Large intestine (tissue), 3 donors: ENCODE measurements around the gene RB1. TPM values are rescaled to one million over a fixed set of nuclear protein-coding genes. Genes with fewer than 3 reads are reported as not detected.
A peak's percentile ranks its signal among the peaks of the same experiment; 100 is the strongest.

Experiments used
- DNase-seq, 2 donors: peaks; one replicate each; pipeline versions ENCODE4 v3.0.0 to v3.0.0-alpha.2; 2013
- H3K27ac ChIP-seq: one replicate; pipeline ENCODE4 v1.5.1; 2013; ENCODE audit warnings: low read length
- H3K27me3 ChIP-seq: 2 replicates; pipeline ENCODE4 v1.6.1; 2013; ENCODE audit warnings: low read length; ENCODE audit not compliant: control insufficient read depth, insufficient read depth
- H3K36me3 ChIP-seq: 2 replicates; pipeline ENCODE4 v1.6.1; 2013; ENCODE audit warnings: low read length; ENCODE audit not compliant: control insufficient read depth, insufficient read depth
- H3K4me1 ChIP-seq: one replicate; pipeline ENCODE4 v1.6.1; 2013; ENCODE audit warnings: low read length; ENCODE audit not compliant: control insufficient read depth, insufficient read depth
- H3K4me3 ChIP-seq: one replicate; pipeline ENCODE4 v1.5.1; 2013; ENCODE audit warnings: low read length
- H3K9me3 ChIP-seq: one replicate; pipeline ENCODE4 v1.6.1; 2013; ENCODE audit warnings: mild to moderate bottlenecking, low read depth, low read length, moderate library complexity; ENCODE audit not compliant: control insufficient read depth
- WGBS: methylation state at CpG from one replicate; pipeline ENCODE4 v1.1.5; 2013; ENCODE audit warnings: low lambda C conversion rate; ENCODE audit not compliant: insufficient coverage; 5-methylcytosine and 5-hydroxymethylcytosine counted together
- polyA plus RNA-seq: library from polyadenylated mRNA; unstranded; fragments of 120-200 nt; gene quantifications from one replicate; pipeline ENCODE4 v1.2.1, GENCODE V29; 2013

Gene RB1
- polyA plus RNA-seq, 1 donor, result 34.8 TPM

DNA sequence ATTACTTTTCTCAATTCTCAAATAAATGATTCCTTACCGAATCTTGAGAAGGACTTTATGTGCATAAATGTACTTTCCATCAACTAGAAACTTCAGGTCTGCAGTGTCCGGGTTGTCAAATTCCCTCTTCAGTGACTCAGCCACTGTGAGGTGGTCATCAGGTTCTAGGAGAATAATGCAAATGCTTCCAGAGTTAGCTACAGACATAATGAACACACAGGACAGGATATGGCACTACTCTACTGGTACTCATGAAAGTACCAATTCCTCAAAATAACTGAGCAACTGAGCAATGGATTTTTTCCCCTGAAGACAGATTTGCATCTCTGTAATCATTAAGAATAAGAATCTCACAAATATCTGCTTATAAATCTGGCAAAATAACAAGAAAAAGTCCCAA lies 198.2 kb downstream of the RB1 start:
- Histone ChIP-seq H3K27me3 (no peaks in the 10 kb centered on the region), H3K4me3 (no peak overlapping the region), H3K9me3 (no peaks in the 10 kb centered on the region), H3K4me1 (no peaks in the 10 kb centered on the region), H3K27ac (no peak overlapping the region), H3K36me3 (no peaks in the 10 kb centered on the region)
- DNase-seq, result no peak
- WGBS, result no CpG with 5 or more reads among the region's 2 CpGs

DNA sequence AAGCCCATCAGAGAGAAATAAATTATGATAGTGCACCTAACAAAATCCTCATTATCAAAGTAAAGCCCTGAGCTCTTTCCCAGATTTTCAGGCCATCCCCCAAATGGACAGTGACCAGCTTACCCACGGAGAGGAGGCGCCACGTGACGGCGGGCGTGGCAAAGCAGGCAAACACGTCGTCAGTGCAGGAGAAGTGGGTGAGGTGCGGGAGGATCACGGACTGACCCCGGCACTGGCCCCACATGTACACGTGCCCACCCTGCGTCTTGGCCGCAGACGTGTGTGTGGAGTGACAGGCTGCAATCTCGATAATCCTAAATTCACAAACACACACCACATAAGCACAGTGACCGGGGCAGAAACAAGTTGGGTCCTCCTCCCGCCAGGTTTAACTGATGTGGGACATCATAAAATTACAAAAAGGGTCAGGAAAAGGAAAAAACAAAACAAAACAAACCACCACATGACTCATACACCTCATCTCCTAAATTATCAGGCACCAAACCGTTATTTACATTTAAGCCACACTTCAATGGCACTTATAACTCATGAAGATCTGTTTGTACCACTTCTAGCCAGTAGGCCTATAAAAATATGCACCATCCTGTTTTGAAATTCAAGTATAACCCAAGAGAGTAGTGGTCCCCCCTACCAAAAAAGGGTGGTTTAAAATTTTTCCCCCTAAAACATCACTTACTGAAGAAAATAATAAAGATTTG lies 199.2 kb downstream of the RB1 start:
- no peak overlapping the region for H3K27ac ChIP-seq
- WGBS, result 83% methylated on average over 1 of the region's 19 CpGs
- no peaks in the 10 kb centered on the region for H3K4me1 ChIP-seq
- no peak for DNase-seq
- H3K36me3 ChIP-seq, result no peaks in the 10 kb centered on the region
- H3K9me3 ChIP-seq, result no peaks in the 10 kb centered on the region
- H3K4me3 ChIP-seq, result no peak overlapping the region
- no peaks in the 10 kb centered on the region for H3K27me3 ChIP-seq

DNA sequence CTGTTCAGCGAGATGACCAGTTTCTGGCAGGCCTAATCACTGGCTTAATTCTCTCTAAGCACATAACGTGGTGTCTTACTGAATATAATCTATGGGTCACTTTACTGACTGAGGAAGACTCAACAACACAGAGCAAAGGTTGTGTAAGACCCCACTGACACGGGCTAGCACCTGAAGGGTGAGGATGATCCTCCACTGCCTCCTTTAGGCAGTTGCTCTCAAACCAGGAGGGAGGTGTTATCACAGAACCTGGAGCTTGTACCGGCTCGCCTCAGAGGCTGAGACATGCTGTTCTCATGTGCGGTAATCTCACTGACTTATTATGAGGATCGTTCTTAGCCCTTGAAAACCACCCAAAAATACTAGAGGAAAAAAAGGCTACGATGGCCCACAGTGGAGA lies 201.1 kb downstream of the RB1 start:
- 90% methylated on average over 2 of the region's 8 CpGs for WGBS
- H3K27me3 ChIP-seq, result no peaks in the 10 kb centered on the region
- H3K4me1 ChIP-seq, result no peaks in the 10 kb centered on the region
- no peaks in the 10 kb centered on the region for H3K36me3 ChIP-seq
- no peak for DNase-seq
- no peak overlapping the region for H3K27ac ChIP-seq
- H3K4me3 ChIP-seq, result no peak overlapping the region
- no peaks in the 10 kb centered on the region for H3K9me3 ChIP-seq

DNA sequence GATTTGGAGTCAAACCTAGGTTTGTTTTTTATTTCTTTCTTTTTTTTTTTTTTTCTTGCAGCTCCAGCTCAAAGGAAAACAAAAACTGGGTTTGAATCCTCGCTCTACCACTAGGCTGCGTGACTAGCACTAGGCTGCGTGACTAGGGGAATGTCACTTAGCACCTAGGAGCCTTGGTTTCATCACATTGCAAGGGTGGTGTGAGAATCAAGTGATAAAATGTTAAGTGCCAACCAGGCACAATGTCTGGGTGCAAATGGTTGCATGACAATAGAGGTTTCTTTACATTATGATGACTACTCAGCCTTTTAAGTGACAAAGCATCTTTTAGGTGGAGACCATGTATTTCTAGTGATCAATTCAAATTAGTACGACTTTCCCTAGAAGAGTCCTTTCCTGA lies 201.5 kb downstream of the RB1 start:
- WGBS, result no CpG with 5 or more reads among the region's 4 CpGs
- Histone ChIP-seq H3K27me3 (no peaks in the 10 kb centered on the region), H3K36me3 (no peaks in the 10 kb centered on the region), H3K4me3 (no peak overlapping the region), H3K9me3 (no peaks in the 10 kb centered on the region), H3K4me1 (no peaks in the 10 kb centered on the region), H3K27ac (peak overlapping the region; percentile 20)
- DNase-seq, result no peak

DNA sequence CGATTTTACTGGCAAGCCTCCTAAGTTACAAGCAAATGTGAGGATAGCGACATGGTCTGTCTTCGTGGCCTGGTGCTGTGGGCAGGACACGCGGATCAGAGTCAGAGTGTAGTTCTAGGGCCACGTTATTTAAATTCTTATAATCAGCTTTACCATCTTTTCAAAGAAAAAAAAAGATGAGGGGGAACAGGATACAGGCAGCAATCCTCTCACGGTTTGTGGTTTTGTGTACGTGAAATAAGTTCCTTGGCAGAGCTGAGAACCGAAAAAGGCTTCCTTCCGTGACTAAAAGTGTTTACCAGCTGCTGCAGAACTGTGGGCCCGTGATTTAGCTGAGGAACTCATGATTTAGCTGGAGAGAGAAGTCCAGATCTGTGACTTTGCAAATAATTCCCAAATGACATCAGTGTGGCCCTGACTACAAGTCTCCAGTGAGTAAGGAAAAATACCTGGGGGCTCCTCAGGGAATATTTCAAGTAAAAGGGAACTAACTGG lies 202.1 kb downstream of the RB1 start:
- Histone ChIP-seq H3K27me3 (no peaks in the 10 kb centered on the region), H3K9me3 (no peaks in the 10 kb centered on the region), H3K36me3 (no peaks in the 10 kb centered on the region), H3K4me1 (no peaks in the 10 kb centered on the region), H3K27ac (peak overlapping the region; percentile 31), H3K4me3 (no peak overlapping the region)
- no CpG with 5 or more reads among the region's 11 CpGs for WGBS
- peak in 1 of 2 donors; percentile 17 for DNase-seq

DNA sequence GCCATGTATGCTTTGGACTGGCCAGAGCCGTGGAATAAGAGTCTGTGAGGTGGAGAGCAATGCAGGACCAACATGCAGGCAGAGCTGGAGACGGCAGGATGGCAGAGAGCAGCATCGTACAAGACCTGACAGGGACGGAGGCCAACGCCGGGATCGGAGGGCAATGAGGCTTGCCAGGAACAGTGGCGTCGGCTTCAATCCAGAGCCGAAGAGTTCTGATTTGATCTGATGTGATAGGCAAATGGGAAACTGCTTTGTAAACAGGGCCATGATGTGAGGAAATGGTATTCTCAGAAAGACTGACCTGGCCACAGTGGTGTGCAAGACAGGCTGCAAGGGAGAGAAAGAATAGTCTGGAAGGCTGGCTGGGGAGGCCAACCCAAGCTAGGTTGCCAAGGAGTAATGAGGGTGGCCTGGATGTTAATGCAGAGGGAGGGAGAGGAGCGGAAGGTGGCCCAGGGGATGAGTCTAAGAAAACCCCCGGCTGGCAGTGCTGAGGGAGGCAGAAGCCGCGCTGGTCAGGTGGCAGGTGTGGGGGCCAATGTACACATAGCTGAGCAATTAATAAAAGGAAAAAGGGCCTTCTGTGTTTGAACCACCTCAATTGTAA lies 202.6 kb downstream of the RB1 start:
- WGBS, result 60% methylated on average over 1 of the region's 14 CpGs
- H3K4me1 ChIP-seq, result no peaks in the 10 kb centered on the region
- DNase-seq, result no peak
- no peaks in the 10 kb centered on the region for H3K36me3 ChIP-seq
- H3K27ac ChIP-seq, result peak overlapping the region; percentile 31
- H3K4me3 ChIP-seq, result no peak overlapping the region
- no peaks in the 10 kb centered on the region for H3K9me3 ChIP-seq
- no peaks in the 10 kb centered on the region for H3K27me3 ChIP-seq

DNA sequence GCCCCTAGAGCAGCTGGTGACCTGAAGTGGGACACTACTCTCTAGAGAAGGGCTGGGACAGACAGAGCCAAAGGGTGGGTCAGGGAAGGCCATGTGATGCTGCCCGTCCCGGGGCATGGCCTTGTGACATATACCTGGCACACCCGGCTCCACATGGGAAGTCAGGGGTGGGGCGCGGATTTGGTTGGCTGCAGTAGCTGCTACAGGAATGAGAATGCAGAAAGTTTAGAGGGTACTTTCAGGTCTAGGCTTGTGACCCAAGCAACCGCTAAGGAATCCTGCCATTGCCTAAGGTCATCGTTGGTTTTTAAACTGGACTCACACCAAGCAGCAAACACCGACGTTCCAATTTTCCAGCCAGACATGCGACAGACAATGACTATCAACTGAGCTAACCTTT lies 203.5 kb downstream of the RB1 start:
- Histone ChIP-seq H3K4me1 (no peaks in the 10 kb centered on the region), H3K27me3 (no peaks in the 10 kb centered on the region), H3K27ac (no peak overlapping the region), H3K9me3 (no peaks in the 10 kb centered on the region), H3K4me3 (no peak overlapping the region), H3K36me3 (no peaks in the 10 kb centered on the region)
- DNase-seq, result no peak
- WGBS, result no CpG with 5 or more reads among the region's 10 CpGs

DNA sequence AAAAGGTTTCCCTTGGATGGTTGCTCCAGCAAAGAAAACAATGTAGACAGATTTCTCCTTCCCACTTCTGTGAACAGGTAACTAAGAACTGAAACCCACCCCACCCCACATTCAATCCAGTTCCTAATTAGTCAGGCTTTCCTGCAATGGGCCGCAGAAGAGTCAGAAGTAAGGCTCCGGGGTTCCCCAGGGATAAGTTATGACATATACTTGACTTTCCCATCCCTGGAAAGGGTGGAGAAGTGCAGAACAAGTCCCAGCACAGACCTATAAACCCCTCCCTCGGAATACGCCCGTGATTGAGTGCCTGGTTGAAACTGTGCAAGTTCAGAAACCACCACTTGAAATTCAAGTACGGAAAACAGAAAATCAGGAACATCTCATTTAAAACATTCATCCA lies 204.5 kb downstream of the RB1 start:
- Histone ChIP-seq H3K36me3 (no peaks in the 10 kb centered on the region), H3K27me3 (no peaks in the 10 kb centered on the region), H3K9me3 (no peaks in the 10 kb centered on the region), H3K4me1 (no peaks in the 10 kb centered on the region), H3K4me3 (no peak overlapping the region), H3K27ac (no peak overlapping the region)
- WGBS, result no CpG with 5 or more reads among the region's 6 CpGs
- no peak for DNase-seq

DNA sequence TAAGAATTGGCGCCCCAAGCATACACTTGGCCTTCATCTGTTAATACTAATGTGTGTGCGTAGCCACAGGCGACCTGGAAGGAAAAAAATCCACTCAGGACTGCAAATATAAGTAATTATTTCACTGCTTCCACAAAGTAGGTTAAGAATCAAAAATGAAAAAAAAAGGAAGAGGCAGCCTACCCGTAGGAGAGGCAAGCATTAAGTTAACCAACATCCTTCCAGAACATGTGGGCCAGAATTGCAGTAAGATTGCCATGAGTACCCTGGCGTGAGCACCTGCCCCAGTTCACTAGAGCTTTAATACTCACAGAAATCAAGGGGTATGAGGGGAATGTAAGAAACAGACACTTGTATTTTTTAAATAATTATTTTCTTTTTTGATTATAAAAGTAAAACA lies 207.1 kb downstream of the RB1 start:
- Histone ChIP-seq H3K4me3 (no peak overlapping the region), H3K27me3 (no peaks in the 10 kb centered on the region), H3K4me1 (no peaks in the 10 kb centered on the region), H3K36me3 (no peaks in the 10 kb centered on the region), H3K27ac (no peak overlapping the region), H3K9me3 (no peaks in the 10 kb centered on the region)
- DNase-seq, result no peak
- 100% methylated on average over 1 of the region's 5 CpGs for WGBS

DNA sequence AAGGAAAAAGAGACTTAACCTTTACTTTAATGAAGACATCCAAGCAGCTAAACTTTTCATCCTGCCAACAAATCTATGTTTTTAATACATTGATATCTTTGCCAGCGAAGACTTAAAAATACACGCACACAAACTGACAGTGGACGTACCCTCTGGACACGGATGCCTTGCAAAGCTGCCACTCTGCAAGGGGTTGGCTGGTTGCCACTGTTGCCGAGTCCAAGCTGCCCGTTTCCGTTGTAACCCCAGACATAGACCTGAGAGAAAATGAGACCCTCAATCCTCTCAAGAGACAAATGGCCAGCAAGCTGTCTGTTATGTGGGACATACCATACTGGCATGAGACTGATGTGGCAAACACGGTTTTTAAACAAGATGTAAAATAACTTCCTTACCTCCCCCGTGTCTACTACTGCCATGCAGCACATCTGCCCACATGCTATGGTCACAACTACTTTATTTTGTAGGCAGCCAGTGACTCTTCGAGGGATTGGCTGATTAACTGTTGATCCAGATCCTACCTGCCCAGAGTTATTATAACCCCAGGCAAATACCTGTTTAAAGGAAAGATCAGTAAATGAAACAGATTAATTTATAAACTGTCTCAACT lies 208.2 kb downstream of the RB1 start:
- no peaks in the 10 kb centered on the region for H3K36me3 ChIP-seq
- no peak overlapping the region for H3K27ac ChIP-seq
- DNase-seq, result no peak
- H3K4me1 ChIP-seq, result no peaks in the 10 kb centered on the region
- no peaks in the 10 kb centered on the region for H3K9me3 ChIP-seq
- no CpG with 5 or more reads among the region's 10 CpGs for WGBS
- H3K27me3 ChIP-seq, result no peaks in the 10 kb centered on the region
- H3K4me3 ChIP-seq, result no peak overlapping the region
